Fibroblast of lung (primary cell): ENCODE measurements around the gene KLHL26. TPM values are rescaled to one million over a fixed set of nuclear protein-coding genes. Genes with fewer than 3 reads are reported as not detected.
A peak's percentile ranks its signal among the peaks of the same experiment; 100 is the strongest.
"Not testable (repeated sequence)": the region's sequence is repeated elsewhere in the genome, so short reads cannot be mapped to it uniquely, and the experiment has no call there.

ENCODE experiments used
- DNase-seq, 2 donors: peaks; one replicate each; pipeline versions ENCODE4 v3.0.0 to v3.0.0-alpha.2; 2010; ENCODE audit warnings: low read depth in 2 of 2
- H2AFZ ChIP-seq: 2 replicates; pipeline ENCODE4 v1.5.1; 2012; ENCODE audit warnings: low read length, control low read depth, inconsistent platforms
- H3K27ac ChIP-seq: 2 replicates; pipeline ENCODE4 v1.5.1; 2011; ENCODE audit warnings: low read length, control low read depth; ENCODE audit not compliant: insufficient read depth
- H3K27me3 ChIP-seq: 2 replicates; pipeline ENCODE4 v1.5.1; 2011; ENCODE audit warnings: mild to moderate bottlenecking, low read length; ENCODE audit not compliant: control insufficient read depth, insufficient read depth
- H3K36me3 ChIP-seq: 2 replicates; pipeline ENCODE4 v1.5.1; 2011; ENCODE audit warnings: low read length; ENCODE audit not compliant: control insufficient read depth, insufficient read depth
- H3K4me1 ChIP-seq: 2 replicates; pipeline ENCODE4 v1.5.1; 2011; ENCODE audit warnings: low read length; ENCODE audit not compliant: control insufficient read depth, insufficient read depth; ENCODE audit errors: extremely low read depth
- H3K4me2 ChIP-seq: 2 replicates; pipeline ENCODE4 v1.5.1; 2011; ENCODE audit warnings: low read length, control low read depth; ENCODE audit not compliant: insufficient read depth; ENCODE audit errors: extremely low read depth
- H3K4me3 ChIP-seq, 4 experiments: fragments of 200-600 bp in 1 of 4; sonication (generic) in 1 of 4; replicated peaks in 1 of 4; 2 replicates each; pipeline ENCODE4 v1.5.1; 2011 to 2016; ENCODE audit warnings: low read length in 4 of 4, low read depth in 3 of 4, mild to moderate bottlenecking in 3 of 4, control low read depth in 2 of 4, inconsistent platforms in 1 of 4, mixed read lengths in 1 of 4; ENCODE audit not compliant: insufficient read depth in 1 of 4; ENCODE audit errors: control extremely low read depth in 1 of 4
- H3K79me2 ChIP-seq: 2 replicates; pipeline ENCODE4 v1.5.1; 2012; ENCODE audit warnings: mild to moderate bottlenecking, low read length, inconsistent platforms; ENCODE audit not compliant: control insufficient read depth, insufficient read depth
- H3K9ac ChIP-seq: 2 replicates; pipeline ENCODE4 v1.5.1; 2011; ENCODE audit warnings: mild to moderate bottlenecking, low read length, control low read depth; ENCODE audit not compliant: insufficient read depth
- H3K9me3 ChIP-seq: 2 replicates; pipeline ENCODE4 v1.5.1; 2012; ENCODE audit warnings: low read depth, low read length; ENCODE audit not compliant: control insufficient read depth, insufficient read depth
- H4K20me1 ChIP-seq: 2 replicates; pipeline ENCODE4 v1.5.1; 2011; ENCODE audit warnings: low read length; ENCODE audit not compliant: control insufficient read depth, insufficient read depth; ENCODE audit errors: extremely low read depth
- EZH2 ChIP-seq: IDR thresholded peaks from 2 replicates; pipeline ENCODE4 v1.5.1; 2012; ENCODE audit warnings: low read length, control low read depth, mild to moderate bottlenecking; ENCODE audit errors: missing control alignments
- polyA plus RNA-seq, 2 donors: library from polyadenylated mRNA; depleted of rRNA in 1 of 2; stranded (reverse) in 1 of 2; unstranded in 1 of 2; fragments of >200 nt; gene quantifications; 2 replicates each; pipeline ENCODE4 v1.2.1, GENCODE V29; 2011 to 2012; ENCODE audit warnings: missing spikeins in 1 of 2
- total RNA-seq: library from RNA; depleted of rRNA; stranded (reverse); fragments of >200 nt; gene quantifications from 2 replicates; pipeline ENCODE4 v1.2.1, GENCODE V29; 2014
- TF ChIP-seq, protein P1 (sequence below), 2 donors: IDR thresholded peaks in 1 of 2; conservative IDR thresholded peaks in 1 of 2; 1 replicate in 1 of 2; 2 replicates in 1 of 2; pipeline ENCODE4 v1.5.1; 2011 to 2012; ENCODE audit warnings: low read length in 2 of 2, control low read depth in 1 of 2, inconsistent platforms in 1 of 2, low read depth in 1 of 2, mild to moderate bottlenecking in 1 of 2

KLHL26 gene
- total and polyA plus RNA-seq, 2 donors (not counting 1 experiment from before 2014, with no cell fraction given): 1.4 to 3.5 TPM

DNA sequence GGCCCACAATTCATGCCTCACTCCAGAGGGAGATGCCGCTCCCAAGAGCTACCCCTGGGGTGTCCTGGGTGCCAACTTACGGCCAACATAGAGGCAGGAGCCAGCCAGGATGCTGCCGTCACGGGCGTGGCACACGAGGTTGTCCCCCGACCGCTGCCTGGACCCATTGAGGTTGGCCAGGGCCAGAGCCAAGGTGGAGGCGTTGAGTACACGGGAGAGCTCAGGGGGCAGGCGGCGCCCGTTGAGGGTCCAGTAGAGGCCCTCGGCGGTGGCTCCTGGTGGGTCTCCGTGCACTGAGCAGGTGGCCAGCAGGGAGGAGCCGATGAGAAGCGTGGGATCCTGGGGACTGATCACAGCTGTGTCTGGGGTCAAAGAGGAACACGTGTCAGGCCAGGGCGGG, 37.3 kb upstream of the KLHL26 start:
- no peak for DNase-seq
- Histone ChIP-seq H3K4me3 (no peak overlapping the region), H3K36me3 (no peaks in the 10 kb centered on the region), H3K9ac (no peak overlapping the region), H4K20me1 (no peaks in the 10 kb centered on the region), H3K4me1 (no peaks in the 10 kb centered on the region), H2AFZ (no peak overlapping the region), H3K27me3 (peaks cover 13% of the 10 kb centered on the region), H3K9me3 (no peaks in the 10 kb centered on the region), H3K79me2 (no peaks in the 10 kb centered on the region), H3K27ac (no peak overlapping the region), H3K4me2 (no peak overlapping the region)
- TF ChIP-seq EZH2: no peak

DNA sequence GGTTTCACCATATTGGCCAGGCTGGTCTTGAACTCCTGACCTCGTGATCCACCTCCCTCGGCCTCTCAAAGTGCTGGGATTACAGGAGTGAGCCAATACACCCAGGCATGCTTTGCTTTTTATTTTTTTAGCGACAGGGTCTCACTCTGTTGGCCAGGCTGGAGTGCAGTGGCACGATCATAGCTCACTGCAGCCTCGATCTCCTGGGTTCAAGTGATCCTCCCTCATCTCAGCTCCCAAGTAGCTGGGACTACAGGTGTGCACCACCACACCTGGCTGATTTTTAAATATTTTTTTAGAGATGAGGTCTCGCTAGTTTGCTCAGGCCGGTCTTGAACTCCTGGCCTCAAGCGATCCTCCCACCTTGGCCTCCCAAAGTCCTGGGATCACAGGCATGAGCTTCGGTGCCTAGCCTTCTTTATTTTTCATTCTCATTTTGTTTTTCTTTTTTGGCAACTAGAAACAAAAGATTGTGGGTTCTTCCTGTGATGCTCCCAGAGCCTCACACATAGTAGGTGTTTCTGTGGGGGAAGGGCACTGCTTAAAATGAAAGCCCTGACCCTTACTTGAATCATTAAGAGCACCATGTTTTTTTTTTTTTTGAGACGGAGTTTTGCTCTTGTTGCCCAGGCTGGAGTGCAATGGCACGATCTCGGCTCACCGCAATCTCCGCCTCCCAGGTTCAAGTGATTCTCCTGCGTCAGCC, 36.0 kb upstream of the KLHL26 start:
- H3K36me3 ChIP-seq, H3K4me3 ChIP-seq, H4K20me1 ChIP-seq, H2AFZ ChIP-seq, H3K9me3 ChIP-seq, H3K9ac ChIP-seq, H3K79me2 ChIP-seq, H3K4me1 ChIP-seq, H3K4me2 ChIP-seq, DNase-seq, H3K27ac ChIP-seq: not testable (repeated sequence)
- peaks cover 23% of the 10 kb centered on the region for H3K27me3 ChIP-seq

DNA sequence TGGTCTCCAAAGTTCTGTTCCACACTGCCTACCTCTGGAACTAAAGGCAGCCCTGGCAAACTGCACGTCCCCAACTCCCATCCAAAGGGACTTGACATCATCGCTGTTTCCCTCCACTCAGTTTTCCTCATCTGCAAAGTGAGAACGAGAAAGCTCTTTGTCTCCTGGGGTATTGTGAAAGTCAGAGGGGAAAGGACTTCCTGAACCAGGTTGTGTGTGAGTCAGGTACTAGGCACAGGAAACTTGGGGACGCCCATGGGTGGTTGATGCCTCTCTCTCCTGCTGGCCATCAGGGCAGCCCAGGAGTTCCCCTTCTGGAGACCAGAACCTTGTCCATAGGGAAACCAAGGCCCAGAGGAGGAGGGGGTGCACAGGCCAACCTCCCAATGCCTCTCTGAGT, 35.0 kb upstream of the KLHL26 start:
- H3K4me1 ChIP-seq: no peaks in the 10 kb centered on the region
- H3K4me3 ChIP-seq: no peak overlapping the region
- H3K27ac ChIP-seq: no peak overlapping the region
- H3K36me3 ChIP-seq: no peaks in the 10 kb centered on the region
- no peaks in the 10 kb centered on the region for H3K9me3 ChIP-seq
- H3K4me2 ChIP-seq: no peak overlapping the region
- H3K9ac ChIP-seq: no peak overlapping the region
- no peak for TF ChIP-seq EZH2
- TF ChIP-seq, protein P1, sequence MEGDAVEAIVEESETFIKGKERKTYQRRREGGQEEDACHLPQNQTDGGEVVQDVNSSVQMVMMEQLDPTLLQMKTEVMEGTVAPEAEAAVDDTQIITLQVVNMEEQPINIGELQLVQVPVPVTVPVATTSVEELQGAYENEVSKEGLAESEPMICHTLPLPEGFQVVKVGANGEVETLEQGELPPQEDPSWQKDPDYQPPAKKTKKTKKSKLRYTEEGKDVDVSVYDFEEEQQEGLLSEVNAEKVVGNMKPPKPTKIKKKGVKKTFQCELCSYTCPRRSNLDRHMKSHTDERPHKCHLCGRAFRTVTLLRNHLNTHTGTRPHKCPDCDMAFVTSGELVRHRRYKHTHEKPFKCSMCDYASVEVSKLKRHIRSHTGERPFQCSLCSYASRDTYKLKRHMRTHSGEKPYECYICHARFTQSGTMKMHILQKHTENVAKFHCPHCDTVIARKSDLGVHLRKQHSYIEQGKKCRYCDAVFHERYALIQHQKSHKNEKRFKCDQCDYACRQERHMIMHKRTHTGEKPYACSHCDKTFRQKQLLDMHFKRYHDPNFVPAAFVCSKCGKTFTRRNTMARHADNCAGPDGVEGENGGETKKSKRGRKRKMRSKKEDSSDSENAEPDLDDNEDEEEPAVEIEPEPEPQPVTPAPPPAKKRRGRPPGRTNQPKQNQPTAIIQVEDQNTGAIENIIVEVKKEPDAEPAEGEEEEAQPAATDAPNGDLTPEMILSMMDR (conservative IDR thresholded peaks at IDR 0.05 in 1 of 2, IDR thresholded peaks at IDR 0.05 in 1 of 2; ENCODE audit: low read depth in 1 of 2, low read length in 2 of 2): no peak
- H4K20me1 ChIP-seq: no peaks in the 10 kb centered on the region
- H2AFZ ChIP-seq: no peak overlapping the region
- DNase-seq: no peak
- no peaks in the 10 kb centered on the region for H3K79me2 ChIP-seq
- peaks cover 23% of the 10 kb centered on the region for H3K27me3 ChIP-seq

DNA sequence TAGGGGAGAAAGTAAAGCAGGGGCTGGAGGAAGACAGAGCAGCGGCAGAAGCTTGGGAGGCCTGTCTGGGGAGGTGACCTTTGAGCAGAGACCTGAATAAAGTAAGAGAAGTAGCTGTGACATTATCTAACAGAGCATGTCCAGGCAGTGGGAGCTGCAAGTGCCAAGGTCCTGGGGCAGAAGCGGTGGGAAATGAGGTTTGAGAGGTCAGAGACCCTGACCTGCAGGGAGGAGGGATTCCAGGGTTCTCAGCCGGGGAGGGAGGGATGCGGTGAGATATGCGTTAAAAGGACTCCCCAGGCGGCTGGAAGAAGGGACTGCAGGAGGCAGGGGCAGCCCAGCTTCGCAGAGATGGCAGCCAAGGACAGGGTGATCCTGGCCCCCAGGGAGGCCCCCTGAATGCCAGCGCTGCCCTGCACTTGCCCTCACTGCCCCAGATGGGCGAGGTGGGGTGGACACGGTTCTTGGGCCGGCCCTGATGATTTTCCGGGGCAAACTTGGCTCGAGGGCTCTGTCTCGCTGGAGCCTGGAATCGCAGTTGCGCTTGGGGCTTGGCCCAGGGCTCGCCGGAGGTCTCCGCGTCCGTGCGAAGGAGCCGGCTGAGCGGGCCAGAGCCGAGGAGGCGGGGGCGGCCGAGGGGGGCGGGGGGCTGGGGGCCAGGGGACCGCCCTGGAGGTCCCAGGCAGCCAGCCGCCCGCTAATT, 33.4 kb upstream of the KLHL26 start:
- Histone ChIP-seq H3K27me3 (peaks cover 36% of the 10 kb centered on the region), H3K79me2 (no peaks in the 10 kb centered on the region), H4K20me1 (no peaks in the 10 kb centered on the region), H3K9me3 (no peaks in the 10 kb centered on the region), H3K4me1 (no peaks in the 10 kb centered on the region), H2AFZ (no peak overlapping the region), H3K4me2 (peak overlapping the region; percentile 13), H3K36me3 (no peaks in the 10 kb centered on the region), H3K4me3 (peak overlapping the region in 1 of 4 experiments; percentile 7), H3K9ac (no peak overlapping the region), H3K27ac (no peak overlapping the region)
- DNase-seq: peak in 1 of 2 donors; percentile 32
- TF ChIP-seq, protein P1 (conservative IDR thresholded peaks at IDR 0.05 in 1 of 2, IDR thresholded peaks at IDR 0.05 in 1 of 2; ENCODE audit: low read depth in 1 of 2, low read length in 2 of 2): peak; percentile 12 to 35
- peak; percentile 52 for TF ChIP-seq EZH2
